ENCODE measurements around the gene WNK2. TPM values are rescaled to one million over a fixed set of nuclear protein-coding genes. Genes with fewer than 3 reads are reported as not detected.

The WNK2 gene
- total and polyA plus RNA-seq, 2 of the 4 experiments (the other 2 are of a cell fraction): not detected

DNA sequence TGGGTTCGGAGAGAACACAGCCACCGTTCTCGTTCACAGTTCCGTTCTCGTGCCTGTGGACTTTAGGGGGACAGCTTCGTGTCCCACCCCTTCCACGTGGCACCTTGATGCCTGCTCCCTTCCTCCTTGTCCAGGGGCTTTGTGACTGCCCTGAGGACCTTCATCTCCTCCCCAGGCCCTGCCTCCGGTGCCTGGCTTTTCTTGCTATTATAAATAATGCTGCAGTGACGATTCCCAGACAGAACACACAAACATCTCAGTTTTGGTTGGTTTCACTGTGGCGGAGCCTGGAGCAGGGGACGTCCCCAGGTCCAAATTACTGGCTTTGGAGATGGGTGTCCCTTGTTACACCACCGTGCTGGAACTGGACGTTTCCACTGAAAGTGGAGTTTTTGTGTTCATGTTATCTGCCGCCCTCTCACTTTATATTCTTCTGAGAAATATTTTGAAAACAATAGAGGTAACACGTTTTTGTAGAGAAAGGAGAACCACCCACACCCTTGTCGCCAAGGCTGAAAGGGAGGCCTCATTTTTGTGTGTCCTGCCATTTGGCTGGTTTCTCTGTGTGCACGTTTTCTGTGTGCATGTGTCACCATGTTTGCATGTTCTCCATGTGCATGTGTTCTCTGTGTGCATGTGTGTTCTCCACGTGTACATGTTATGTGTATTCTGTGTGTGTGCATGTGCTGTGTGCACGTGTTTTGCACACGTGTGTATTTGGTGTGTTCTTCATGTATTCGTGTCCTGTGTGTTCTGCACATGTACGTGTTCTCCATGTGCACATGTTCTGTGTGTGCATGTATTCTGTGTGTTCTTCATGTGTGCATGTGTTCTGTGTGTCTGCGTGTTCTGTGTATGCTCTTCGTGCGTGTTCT, 24.2 kb downstream of the WNK2 start:
- no peak overlapping the region for H3K18ac ChIP-seq (ENCODE audit: low read depth, low read length)
- DNase-seq (no peak), ATAC-seq (ENCODE audit: low read depth) (no peak)
- H3K27ac ChIP-seq (ENCODE audit: insufficient read depth, low read length): no peak overlapping the region
- H2AK9ac ChIP-seq (replicated peaks; ENCODE audit: low read depth, low read length, poor library complexity): no peak overlapping the region
- no peak overlapping the region for H2BK120ac ChIP-seq (ENCODE audit: low read depth, low read length)
- no peak overlapping the region for H3K14ac ChIP-seq (replicated peaks; ENCODE audit: low read depth, low read length)
- H2BK5ac ChIP-seq (ENCODE audit: low read depth, low read length, poor library complexity, severe bottlenecking): no peak overlapping the region
- peak overlapping the region; percentile 26; the same call in 1 of the 2 replicates for H3K4me2 ChIP-seq (ENCODE audit: low read depth, low read length)
- intact Hi-C loops (cut with micrococcal nuclease) (no loop called here), dilution Hi-C loops (cut with HindIII; ENCODE audit: low sequenced_read_pairs, unreplicated experiment) (no loop called here), in situ Hi-C loops (cut with MboI; ENCODE audit: low sequenced_read_pairs) (no loop called here)
- H2BK20ac ChIP-seq (ENCODE audit: low read depth, low read length): no peak overlapping the region
- no TSS peak for BruUV-seq (replicated peaks)
- H3K23ac ChIP-seq (ENCODE audit: low read depth, low read length): no peak overlapping the region
- H3K56ac ChIP-seq (ENCODE audit: extremely low read depth, insufficient read depth, low read length): no peak overlapping the region
- peaks cover 11% of the 10 kb centered on the region; the same call in 1 of the 2 replicates for H3K27me3 ChIP-seq (ENCODE audit: control insufficient read depth, insufficient read depth, low read length)
- H2AK5ac ChIP-seq (ENCODE audit: low read depth, low read length): no peak overlapping the region
- H2BK15ac ChIP-seq (ENCODE audit: low read depth, low read length): no peak overlapping the region
- H3K4me3 ChIP-seq (ENCODE audit: insufficient read depth, low read depth, low read length): no peak overlapping the region
- H3K9me3 ChIP-seq (ENCODE audit: control insufficient read depth, insufficient read depth, low read length): peaks cover 3% of the 10 kb centered on the region; the same call in 1 of the 2 replicates
- H4K20me1 ChIP-seq (ENCODE audit: insufficient read depth, low read length): no peaks in the 10 kb centered on the region
- H3K36me3 ChIP-seq (ENCODE audit: control insufficient read depth, insufficient read depth, low read length): no peaks in the 10 kb centered on the region
- no peak overlapping the region for H4K5ac ChIP-seq (ENCODE audit: low read depth, low read length)
- peak overlapping the region; percentile 37 for H2AFZ ChIP-seq (replicated peaks; ENCODE audit: low read length, poor library complexity)
- H3K4me1 ChIP-seq (ENCODE audit: control insufficient read depth, insufficient read depth, low read length): no peaks in the 10 kb centered on the region
- H4K91ac ChIP-seq (ENCODE audit: insufficient read depth, low read depth, low read length): no peak overlapping the region
- ChIA-PET CTCF (no interaction called here), POLR2A (ENCODE audit: unreplicated experiment) (no interaction called here)
- no peak overlapping the region for H4K8ac ChIP-seq (ENCODE audit: low read depth in 2 of 2, low read length in 2 of 2)
- WGBS, 2 experiments (ENCODE audit: extremely low coverage in 2 of 2, insufficient read length in 1 of 2): 58% methylated on average over 6 of the region's 25 CpGs; no CpG with 5 or more reads in 1 of the 2 experiments
- TF ChIP-seq RAD21 (IDR thresholded peaks at IDR 0.05; ENCODE audit: low read length): no peak
- TF ChIP-seq BHLHE40 (IDR thresholded peaks at IDR 0.05; ENCODE audit: low read depth, low read length): no peak
- TF ChIP-seq, protein P1, sequence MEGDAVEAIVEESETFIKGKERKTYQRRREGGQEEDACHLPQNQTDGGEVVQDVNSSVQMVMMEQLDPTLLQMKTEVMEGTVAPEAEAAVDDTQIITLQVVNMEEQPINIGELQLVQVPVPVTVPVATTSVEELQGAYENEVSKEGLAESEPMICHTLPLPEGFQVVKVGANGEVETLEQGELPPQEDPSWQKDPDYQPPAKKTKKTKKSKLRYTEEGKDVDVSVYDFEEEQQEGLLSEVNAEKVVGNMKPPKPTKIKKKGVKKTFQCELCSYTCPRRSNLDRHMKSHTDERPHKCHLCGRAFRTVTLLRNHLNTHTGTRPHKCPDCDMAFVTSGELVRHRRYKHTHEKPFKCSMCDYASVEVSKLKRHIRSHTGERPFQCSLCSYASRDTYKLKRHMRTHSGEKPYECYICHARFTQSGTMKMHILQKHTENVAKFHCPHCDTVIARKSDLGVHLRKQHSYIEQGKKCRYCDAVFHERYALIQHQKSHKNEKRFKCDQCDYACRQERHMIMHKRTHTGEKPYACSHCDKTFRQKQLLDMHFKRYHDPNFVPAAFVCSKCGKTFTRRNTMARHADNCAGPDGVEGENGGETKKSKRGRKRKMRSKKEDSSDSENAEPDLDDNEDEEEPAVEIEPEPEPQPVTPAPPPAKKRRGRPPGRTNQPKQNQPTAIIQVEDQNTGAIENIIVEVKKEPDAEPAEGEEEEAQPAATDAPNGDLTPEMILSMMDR (conservative IDR thresholded peaks at IDR 0.05; ENCODE audit: low read depth, low read length): no peak
- TF ChIP-seq CHD1 (IDR thresholded peaks at IDR 0.05; ENCODE audit: low read depth, low read length): no peak
- TF ChIP-seq MAZ (IDR thresholded peaks at IDR 0.05; ENCODE audit: borderline replicate concordance, low read depth, low read length): no peak
- H3K79me1 ChIP-seq (ENCODE audit: low read depth in 1 of 2, low read length in 2 of 2): no peaks in the 10 kb centered on the region
- no peak overlapping the region for H3K9ac ChIP-seq (ENCODE audit: low read depth, low read length)
- no peak overlapping the region for H3K4ac ChIP-seq (ENCODE audit: low read depth, low read length)
- no peaks in the 10 kb centered on the region for H3K9me1 ChIP-seq (ENCODE audit: insufficient read depth, low read length)

Data from IMR-90 (cell line).